ENCODE measurements around the gene PPP6R2.
"Not testable (repeated sequence)": the region's sequence is repeated elsewhere in the genome, so short reads cannot be mapped to it uniquely, and the experiment has no call there.

PPP6R2 gene

GRCh38 chr22:50317674-50318073, 25.5 kb upstream of the PPP6R2 start:
- no peak for DNase-seq (ENCODE audit: low read depth)

GRCh38 chr22:50318356-50318697, 24.8 kb upstream of the PPP6R2 start:
- DNase-seq (ENCODE audit: low read depth) = no peak

GRCh38 chr22:50318698-50319411, 24.3 kb upstream of the PPP6R2 start:
- no peak for DNase-seq (ENCODE audit: low read depth)

- no peak for DNase-seq (ENCODE audit: low read depth)
Observed at GRCh38 chr22:50319503-50319951, 23.6 kb upstream of the PPP6R2 start.

GRCh38 chr22:50320116-50320515, 23.0 kb upstream of the PPP6R2 start:
- DNase-seq (ENCODE audit: low read depth) = no peak

- DNase-seq (ENCODE audit: low read depth) = no peak
Observed at GRCh38 chr22:50320671-50321325, 22.3 kb upstream of the PPP6R2 start.

- DNase-seq (ENCODE audit: low read depth) = not testable (repeated sequence)
Observed at GRCh38 chr22:50322382-50323104, 20.6 kb upstream of the PPP6R2 start.

- DNase-seq (ENCODE audit: low read depth) = no peak
Observed at GRCh38 chr22:50323900-50324299, 19.2 kb upstream of the PPP6R2 start.

- DNase-seq (ENCODE audit: low read depth) = no peak
Observed at GRCh38 chr22:50325444-50326224, 17.5 kb upstream of the PPP6R2 start.

- DNase-seq (ENCODE audit: low read depth) = no peak
Observed at GRCh38 chr22:50326225-50326955, 16.7 kb upstream of the PPP6R2 start.

GRCh38 chr22:50326956-50327710, 16.0 kb upstream of the PPP6R2 start, which contains the start of gene DENND6B:
Gene DENND6B, minus strand, starts transcription at chr22:50327012. Its CDS starts 24 bp downstream, at chr22:50326988.
- peak; percentile 49 for DNase-seq (ENCODE audit: low read depth)

GRCh38 chr22:50327711-50328019, 15.5 kb upstream of the PPP6R2 start:
- no peak for DNase-seq (ENCODE audit: low read depth)

GRCh38 chr22:50329236-50329635, 13.9 kb upstream of the PPP6R2 start:
- DNase-seq (ENCODE audit: low read depth) = no peak

GRCh38 chr22:50334433-50334832, 8.7 kb upstream of the PPP6R2 start:
- not testable (repeated sequence) for DNase-seq (ENCODE audit: low read depth)

GRCh38 chr22:50337262-50338041, 5.7 kb upstream of the PPP6R2 start:
- DNase-seq (ENCODE audit: low read depth) = no peak

GRCh38 chr22:50338042-50338573, 5.0 kb upstream of the PPP6R2 start:
- no peak for DNase-seq (ENCODE audit: low read depth)

GRCh38 chr22:50338860-50339462, 4.2 kb upstream of the PPP6R2 start:
- DNase-seq (ENCODE audit: low read depth) = no peak

GRCh38 chr22:50339945-50340879, 2.9 kb upstream of the PPP6R2 start:
- no peak for DNase-seq (ENCODE audit: low read depth)

All from activated gamma-delta T cell treated with anti-CD3 and anti-CD28 coated beads, Interleukin-2, amount 50 U/mL, for 16 hours (primary cell).